CD14-positive monocyte (primary cell): ENCODE measurements around the gene PLEKHM3. TPM values are rescaled to one million over a fixed set of nuclear protein-coding genes. Genes with fewer than 3 reads are reported as not detected.
A peak's percentile ranks its signal among the peaks of the same experiment; 100 is the strongest.

Experiments
- DNase-seq, 3 donors: peaks; one replicate each; pipeline ENCODE4 v3.0.0-alpha.2; 2011 to 2022
- H2AFZ ChIP-seq: 2 replicates; pipeline ENCODE4 v1.6.0; 2012; ENCODE audit warnings: mild to moderate bottlenecking, low read depth, low read length, inconsistent platforms; ENCODE audit not compliant: insufficient read depth, poor library complexity, severe bottlenecking
- H3K27ac ChIP-seq, 2 donors: 1 replicate in 1 of 2; 2 replicates in 1 of 2; pipeline ENCODE4 v1.5.1; 2012 to 2013; ENCODE audit warnings: low read length in 2 of 2, control low read depth in 1 of 2, inconsistent platforms in 1 of 2, low read depth in 1 of 2, mild to moderate bottlenecking in 1 of 2
- H3K27me3 ChIP-seq, 2 donors: one replicate each; pipeline versions ENCODE4 v1.6.0 to v1.6.1; 2011 to 2013; ENCODE audit warnings: low read length in 2 of 2; ENCODE audit not compliant: control insufficient read depth in 2 of 2, insufficient read depth in 2 of 2
- H3K36me3 ChIP-seq, 2 donors: replicated peaks in 1 of 2; 1 replicate in 1 of 2; 2 replicates in 1 of 2; pipeline versions ENCODE4 v1.5.1 to v1.6.1; 2012 to 2013; ENCODE audit warnings: low read length in 2 of 2, control low read depth in 1 of 2, inconsistent platforms in 1 of 2, mild to moderate bottlenecking in 1 of 2; ENCODE audit not compliant: insufficient read depth in 2 of 2, control insufficient read depth in 1 of 2
- H3K4me1 ChIP-seq, 2 donors: 1 replicate in 1 of 2; 2 replicates in 1 of 2; pipeline versions ENCODE4 v1.5.1 to v1.6.1; 2012 to 2013; ENCODE audit warnings: low read length in 2 of 2, control low read depth in 1 of 2, inconsistent platforms in 1 of 2, mild to moderate bottlenecking in 1 of 2, moderate library complexity in 1 of 2; ENCODE audit not compliant: insufficient read depth in 2 of 2, control insufficient read depth in 1 of 2
- H3K4me2 ChIP-seq: replicated peaks from 2 replicates; pipeline ENCODE3; 2012; ENCODE audit warnings: low read length, moderate library complexity, mild to moderate bottlenecking; ENCODE audit not compliant: poor library complexity, severe bottlenecking; ENCODE audit errors: extremely low read depth
- H3K4me3 ChIP-seq, 3 experiments: fragments of 200-600 bp in 1 of 3; sonication (generic) in 1 of 3; replicated peaks in 1 of 3; 1 replicate in 2 of 3; 2 replicates in 1 of 3; pipeline ENCODE4 v1.5.1; 2011 to 2013; ENCODE audit warnings: low read length in 3 of 3, mild to moderate bottlenecking in 3 of 3, control low read depth in 2 of 3, low read depth in 2 of 3, inconsistent platforms in 1 of 3, moderate library complexity in 1 of 3
- H3K79me2 ChIP-seq: 2 replicates; pipeline ENCODE4 v1.6.0; 2012; ENCODE audit warnings: mild to moderate bottlenecking, control low read depth, inconsistent platforms, low read length, moderate library complexity; ENCODE audit not compliant: insufficient read depth
- H3K9ac ChIP-seq: 2 replicates; pipeline ENCODE4 v1.6.0; 2017; ENCODE audit warnings: low read length, mild to moderate bottlenecking; ENCODE audit not compliant: insufficient read depth, poor library complexity, severe bottlenecking
- H3K9me3 ChIP-seq, 2 donors: replicated peaks in 1 of 2; 1 replicate in 1 of 2; 2 replicates in 1 of 2; pipeline versions ENCODE4 v1.5.1 to v1.6.1; 2012 to 2013; ENCODE audit warnings: low read length in 2 of 2, control low read depth in 1 of 2; ENCODE audit not compliant: control insufficient read depth in 1 of 2, insufficient read depth in 1 of 2
- H4K20me1 ChIP-seq: 2 replicates; pipeline ENCODE4 v1.6.0; 2012; ENCODE audit warnings: mild to moderate bottlenecking, low read length, control low read depth, moderate library complexity; ENCODE audit not compliant: insufficient read depth
- H3K27ac Mint-ChIP-seq, 7 donors: one replicate each; pipeline ENCODE4 v1.8.0; 2020; ENCODE audit warnings: mild to moderate bottlenecking in 7 of 7, mixed read lengths in 7 of 7, moderate library complexity in 6 of 7, inconsistent platforms in 2 of 7
- H3K27me3 Mint-ChIP-seq, 3 donors: one replicate each; pipeline ENCODE4 v1.8.0; 2021 to 2022; ENCODE audit warnings: low read depth in 3 of 3, mild to moderate bottlenecking in 3 of 3, mixed read lengths in 3 of 3, moderate library complexity in 3 of 3, inconsistent platforms in 1 of 3
- H3K36me3 Mint-ChIP-seq, 2 donors: one replicate each; pipeline ENCODE4 v1.8.0; 2020; ENCODE audit warnings: mixed read lengths in 2 of 2, inconsistent platforms in 1 of 2, mild to moderate bottlenecking in 1 of 2
- H3K4me1 Mint-ChIP-seq: one replicate; pipeline ENCODE4 v1.8.0; 2020; ENCODE audit warnings: mild to moderate bottlenecking, mixed read lengths
- H3K4me3 Mint-ChIP-seq, 2 donors: one replicate each; pipeline ENCODE4 v1.8.0; 2020; ENCODE audit warnings: mild to moderate bottlenecking in 2 of 2, mixed read lengths in 2 of 2, moderate library complexity in 1 of 2
- H3K9me3 Mint-ChIP-seq, 7 donors: one replicate each; pipeline ENCODE4 v1.8.0; 2020 to 2022; ENCODE audit warnings: mixed read lengths in 7 of 7, mild to moderate bottlenecking in 6 of 7, moderate library complexity in 6 of 7, inconsistent platforms in 2 of 7
- WGBS: methylation state at CpG from one replicate; pipeline ENCODE4 v1.1.5; 2013; ENCODE audit warnings: missing lambda C conversion rate; ENCODE audit not compliant: insufficient coverage; 5-methylcytosine and 5-hydroxymethylcytosine counted together
- intact Hi-C, 2 donors: fragments of 100-400 bp; cut with micrococcal nuclease; formaldehyde crosslinking; loops; one replicate each; pipeline versions ENCODE4 v1.15.0 to v1.15.1; 2023
- polyA plus RNA-seq, 3 donors: library from polyadenylated mRNA; depleted of rRNA in 1 of 3; unstranded in 2 of 3; stranded (reverse) in 1 of 3; fragments of 300-500 nt in 2 of 3; fragments of >200 nt in 1 of 3; fragmentation: Illumina TruSeq in 2 of 3; gene quantifications; 1 replicate in 2 of 3; 2 replicates in 1 of 3; pipeline ENCODE4 v1.2.3, GENCODE V29; 2012 to 2021
- TF ChIP-seq, protein P1 (sequence below): fragments of 200-600 bp; IDR thresholded peaks from one replicate; pipeline ENCODE4 v1.8.0; 2022; ENCODE audit warnings: antibody characterized with exemption, mild to moderate bottlenecking

PLEKHM3 gene
- polyA plus RNA-seq, 3 donors, result 3.0 to 8.0 (median 3.0) TPM

GRCh38 chr2:208040199-208041171 lies 15.2 kb upstream of the PLEKHM3 start:
- Histone ChIP-seq H3K4me2 (no peak overlapping the region), H3K4me3 (no peak overlapping the region), H3K9ac (no peak overlapping the region), H3K36me3 (no peaks in the 10 kb centered on the region), H3K27ac (no peak overlapping the region), H3K27me3 (no peaks in the 10 kb centered on the region), H3K9me3 (no peaks in the 10 kb centered on the region), H4K20me1 (no peaks in the 10 kb centered on the region), H3K79me2 (no peaks in the 10 kb centered on the region), H3K4me1 (no peaks in the 10 kb centered on the region), H2AFZ (peak overlapping the region; percentile 30)
- TF ChIP-seq, protein P1, sequence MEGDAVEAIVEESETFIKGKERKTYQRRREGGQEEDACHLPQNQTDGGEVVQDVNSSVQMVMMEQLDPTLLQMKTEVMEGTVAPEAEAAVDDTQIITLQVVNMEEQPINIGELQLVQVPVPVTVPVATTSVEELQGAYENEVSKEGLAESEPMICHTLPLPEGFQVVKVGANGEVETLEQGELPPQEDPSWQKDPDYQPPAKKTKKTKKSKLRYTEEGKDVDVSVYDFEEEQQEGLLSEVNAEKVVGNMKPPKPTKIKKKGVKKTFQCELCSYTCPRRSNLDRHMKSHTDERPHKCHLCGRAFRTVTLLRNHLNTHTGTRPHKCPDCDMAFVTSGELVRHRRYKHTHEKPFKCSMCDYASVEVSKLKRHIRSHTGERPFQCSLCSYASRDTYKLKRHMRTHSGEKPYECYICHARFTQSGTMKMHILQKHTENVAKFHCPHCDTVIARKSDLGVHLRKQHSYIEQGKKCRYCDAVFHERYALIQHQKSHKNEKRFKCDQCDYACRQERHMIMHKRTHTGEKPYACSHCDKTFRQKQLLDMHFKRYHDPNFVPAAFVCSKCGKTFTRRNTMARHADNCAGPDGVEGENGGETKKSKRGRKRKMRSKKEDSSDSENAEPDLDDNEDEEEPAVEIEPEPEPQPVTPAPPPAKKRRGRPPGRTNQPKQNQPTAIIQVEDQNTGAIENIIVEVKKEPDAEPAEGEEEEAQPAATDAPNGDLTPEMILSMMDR, result peak; percentile 75
- 40% methylated on average over 6 of the region's 8 CpGs for WGBS
- intact Hi-C loops, result loop anchor here (2.0 to 10.0 kb wide), 3 partner anchors 294 to 416 kb away; partner anchors contain the start of gene METTL21A (in 1 of the 2)
- Mint-ChIP-seq H3K36me3 (no peaks in the 10 kb centered on the region), H3K4me3 (no peak overlapping the region), H3K27ac (peak overlapping the region in 2 of 7 donors; percentile 7 to 43), H3K9me3 (peaks cover 0 to 2% (median 0%) of the 10 kb centered on the region in 7 donors), H3K4me1 (peaks cover 8% of the 10 kb centered on the region), H3K27me3 (no peaks in the 10 kb centered on the region)
- peak; percentile 54 to 76 (median 69) for DNase-seq

GRCh38 chr2:208039376-208040110 lies 14.2 kb upstream of the PLEKHM3 start:
- Histone ChIP-seq H3K9me3 (no peaks in the 10 kb centered on the region), H3K79me2 (no peaks in the 10 kb centered on the region), H3K4me2 (no peak overlapping the region), H2AFZ (peak overlapping the region; percentile 40), H3K36me3 (no peaks in the 10 kb centered on the region), H3K4me3 (no peak overlapping the region), H4K20me1 (no peaks in the 10 kb centered on the region), H3K27ac (no peak overlapping the region), H3K9ac (no peak overlapping the region), H3K27me3 (no peaks in the 10 kb centered on the region), H3K4me1 (no peaks in the 10 kb centered on the region)
- Mint-ChIP-seq H3K4me1 (peaks cover 8% of the 10 kb centered on the region), H3K36me3 (no peaks in the 10 kb centered on the region), H3K27me3 (no peaks in the 10 kb centered on the region), H3K27ac (peak overlapping the region in 1 of 7 donors; percentile 62), H3K4me3 (no peak overlapping the region), H3K9me3 (peaks cover 0 to 2% (median 0%) of the 10 kb centered on the region in 7 donors)
- intact Hi-C loops, result loop anchor here (2.0 to 10.0 kb wide), 4 partner anchors 275 to 415 kb away; partner anchors contain the start of genes FZD5 (in 1 of the 2) and METTL21A (in 1 of the 2)
- DNase-seq, result no peak
- 92% methylated on average over 7 of the region's 12 CpGs for WGBS
- TF ChIP-seq, protein P1, result no peak
